Measurements from ENCODE around the gene KCTD21.
"Not testable (repeated sequence)": the region's sequence is repeated elsewhere in the genome, so short reads cannot be mapped to it uniquely, and the experiment has no call there.

KCTD21 gene

GRCh38 chr11:78175862-78176261, 12.6 kb downstream of the KCTD21 start:
- DNase-seq (ENCODE audit: low spot score): not testable (repeated sequence)

GRCh38 chr11:78171951-78172350, 16.5 kb downstream of the KCTD21 start:
- no peak for DNase-seq (ENCODE audit: low spot score)

GRCh38 chr11:78170874-78171549, 17.4 kb downstream of the KCTD21 start:
- no peak for DNase-seq (ENCODE audit: low spot score)

GRCh38 chr11:78170413-78170812, 18.0 kb downstream of the KCTD21 start:
- DNase-seq (ENCODE audit: low spot score): no peak

- DNase-seq (ENCODE audit: low spot score): no peak
These were observed 19.6 kb downstream of the KCTD21 start for GRCh38 chr11:78168539-78169477.

- DNase-seq (ENCODE audit: low spot score): no peak
These were observed 21.5 kb downstream of the KCTD21 start for GRCh38 chr11:78166855-78167469.

- no peak for DNase-seq (ENCODE audit: low spot score)
These were observed 24.0 kb downstream of the KCTD21 start for GRCh38 chr11:78164471-78164870.

- no peak for DNase-seq (ENCODE audit: low spot score)
These were observed 24.6 kb downstream of the KCTD21 start for GRCh38 chr11:78163828-78164227.

- no peak for DNase-seq (ENCODE audit: low spot score)
These were observed 26.5 kb downstream of the KCTD21 start for GRCh38 chr11:78161962-78162371.

GRCh38 chr11:78161346-78161745, 27.1 kb downstream of the KCTD21 start:
- DNase-seq (ENCODE audit: low spot score): no peak

- no peak for DNase-seq (ENCODE audit: low spot score)
These were observed 27.9 kb downstream of the KCTD21 start for GRCh38 chr11:78160557-78160956.

GRCh38 chr11:78158987-78159652, 29.3 kb downstream of the KCTD21 start:
- DNase-seq (ENCODE audit: low spot score): no peak

- no peak for DNase-seq (ENCODE audit: low spot score)
These were observed 32.1 kb downstream of the KCTD21 start for GRCh38 chr11:78156127-78156844.

- DNase-seq (ENCODE audit: low spot score): no peak
These were observed 36.6 kb downstream of the KCTD21 start for GRCh38 chr11:78151804-78152203.

- no peak for DNase-seq (ENCODE audit: low spot score)
These were observed 37.7 kb downstream of the KCTD21 start for GRCh38 chr11:78150754-78151153.

GRCh38 chr11:78150346-78150745, 38.1 kb downstream of the KCTD21 start:
- DNase-seq (ENCODE audit: low spot score): no peak

GRCh38 chr11:78149646-78150045, 38.8 kb downstream of the KCTD21 start:
- DNase-seq (ENCODE audit: low spot score): no peak

GRCh38 chr11:78147807-78148206, 40.6 kb downstream of the KCTD21 start:
- DNase-seq (ENCODE audit: low spot score): no peak

- no peak for DNase-seq (ENCODE audit: low spot score)
These were observed 42.9 kb downstream of the KCTD21 start for GRCh38 chr11:78145511-78146025.

- no peak for DNase-seq (ENCODE audit: low spot score)
These were observed 47.9 kb downstream of the KCTD21 start for GRCh38 chr11:78140392-78141077.

Measured in germinal center (tissue), 1 donor.